Activated CD4-positive, alpha-beta T cell treated with anti-CD3 and anti-CD28 coated beads, Interleukin-2, Interleukin-4, amounts not matched to agents 100 ng/mL and 50 ng/mL, durations not matched to agents 16 hours and 8 hours (primary cell): ENCODE measurements around the gene ATP5F1C.

Experiments
- DNase-seq: peaks from one replicate; pipeline ENCODE4 v3.0.0-alpha.2; 2020; ENCODE audit warnings: low spot score

The ATP5F1C gene

DNA sequence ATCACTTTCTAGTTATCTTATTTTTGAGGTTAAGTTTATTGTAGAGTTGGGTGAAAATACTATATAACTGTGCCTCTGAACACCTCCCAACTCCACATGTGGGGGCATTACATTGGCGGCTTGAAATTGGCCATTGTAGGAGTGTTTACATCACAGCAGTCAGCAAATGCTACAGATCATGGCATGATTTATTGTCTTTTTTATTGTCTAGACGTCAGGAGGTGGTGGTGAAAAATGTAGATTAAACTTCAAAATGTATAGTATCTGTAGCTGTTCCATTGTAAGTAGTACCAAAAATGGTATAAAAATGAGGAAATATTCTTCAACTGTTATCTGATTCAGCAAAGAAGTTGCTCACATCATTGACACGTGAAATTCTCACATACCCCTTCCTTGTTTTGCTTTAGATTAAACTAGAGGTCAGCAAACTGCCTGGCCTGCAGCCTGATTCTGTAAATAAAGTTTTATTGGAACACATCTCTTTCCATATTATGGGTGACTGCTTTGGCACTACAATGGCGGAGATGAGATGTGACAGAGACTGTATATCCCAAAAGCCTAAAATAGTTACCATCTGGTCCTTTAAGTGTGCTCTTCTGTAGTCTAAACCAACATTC, 65.4 kb downstream of the ATP5F1C start:
- DNase-seq, result no peak

DNA sequence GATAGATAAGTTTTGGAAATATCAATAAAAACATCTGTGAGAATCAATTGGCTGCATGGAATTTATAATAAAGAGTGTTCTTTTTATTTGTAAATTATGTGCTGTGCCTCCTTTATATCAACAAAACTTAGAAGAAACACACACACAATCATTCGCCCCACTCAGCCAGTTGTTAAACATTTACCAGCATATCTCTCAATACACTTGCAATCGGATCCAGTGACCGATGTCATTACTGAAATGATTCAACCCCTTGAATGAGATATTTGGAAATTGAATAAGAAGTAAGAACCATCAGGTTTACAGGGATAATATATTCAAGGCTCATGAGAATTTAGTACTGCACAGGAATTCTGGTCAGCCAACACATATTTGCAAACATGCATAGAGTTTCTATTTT, 65.9 kb downstream of the ATP5F1C start:
- no peak for DNase-seq

DNA sequence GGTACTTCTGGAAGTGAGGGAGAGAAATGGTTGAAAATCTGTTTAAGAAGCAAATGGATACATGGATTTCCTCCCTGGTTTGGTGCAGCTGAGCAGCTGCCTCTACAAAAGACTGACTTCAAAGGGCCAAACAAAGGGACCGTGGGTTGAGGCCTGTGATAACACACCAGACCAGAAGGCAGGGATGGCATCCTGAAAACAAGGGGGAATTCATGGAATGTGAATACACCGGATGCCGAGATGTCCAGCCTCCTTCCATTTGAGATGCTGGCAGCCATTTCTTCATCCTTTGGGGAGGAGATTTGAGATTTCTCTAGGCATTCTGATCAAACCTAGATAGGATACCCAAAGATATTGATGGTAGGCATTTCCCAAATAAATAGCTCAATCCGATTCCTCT, 67.2 kb downstream of the ATP5F1C start:
- no peak for DNase-seq

DNA sequence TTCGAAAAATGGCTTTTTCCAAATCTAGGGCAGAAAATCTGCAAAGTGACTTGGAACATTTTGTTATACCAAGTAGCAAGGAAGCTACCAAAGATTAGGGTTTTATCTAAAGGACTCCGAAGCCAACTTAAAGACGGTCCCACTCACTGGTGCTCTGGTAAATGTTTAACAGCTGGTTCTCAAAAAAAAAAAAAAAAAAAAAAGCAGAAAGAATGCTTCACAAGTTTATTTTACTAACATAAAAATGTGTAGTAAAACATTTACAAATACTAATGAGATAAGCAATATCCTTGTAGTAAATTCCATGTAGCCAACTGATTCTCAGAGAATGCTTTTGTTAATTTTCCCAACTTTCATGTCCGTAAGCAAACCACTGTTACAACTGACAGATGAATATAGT, 68.7 kb downstream of the ATP5F1C start:
- DNase-seq, result no peak

DNA sequence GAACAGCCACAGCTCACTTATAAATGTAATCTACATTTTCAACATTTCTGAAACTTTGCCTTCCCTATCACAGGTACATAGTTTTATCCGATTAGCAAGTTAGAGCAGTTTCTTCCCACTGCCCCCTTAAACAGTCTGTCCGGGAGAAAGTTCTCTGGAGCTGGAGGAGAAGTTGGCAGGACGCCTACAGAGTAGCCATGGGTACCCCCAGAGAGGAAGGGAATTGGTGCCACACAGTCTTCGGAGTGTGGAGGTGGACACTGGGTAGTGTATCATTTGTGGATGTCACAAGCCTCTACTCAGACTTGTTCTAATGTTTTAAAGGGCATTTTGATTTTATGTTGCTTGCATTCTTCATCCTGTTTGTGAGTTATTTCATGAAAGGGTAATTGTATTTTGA, 69.3 kb downstream of the ATP5F1C start:
- DNase-seq, result no peak
